ENCODE data around the gene TNNC2.

The TNNC2 gene

GRCh38 chr20:45780159-45780558 lies 47.0 kb downstream of the TNNC2 start:
- DNase-seq (ENCODE audit: low read depth): no peak

- DNase-seq (ENCODE audit: low read depth): no peak
Measured at GRCh38 chr20:45779011-45779915, 47.8 kb downstream of the TNNC2 start.

GRCh38 chr20:45776931-45777330 lies 50.2 kb downstream of the TNNC2 start:
- DNase-seq (ENCODE audit: low read depth): no peak

DNA sequence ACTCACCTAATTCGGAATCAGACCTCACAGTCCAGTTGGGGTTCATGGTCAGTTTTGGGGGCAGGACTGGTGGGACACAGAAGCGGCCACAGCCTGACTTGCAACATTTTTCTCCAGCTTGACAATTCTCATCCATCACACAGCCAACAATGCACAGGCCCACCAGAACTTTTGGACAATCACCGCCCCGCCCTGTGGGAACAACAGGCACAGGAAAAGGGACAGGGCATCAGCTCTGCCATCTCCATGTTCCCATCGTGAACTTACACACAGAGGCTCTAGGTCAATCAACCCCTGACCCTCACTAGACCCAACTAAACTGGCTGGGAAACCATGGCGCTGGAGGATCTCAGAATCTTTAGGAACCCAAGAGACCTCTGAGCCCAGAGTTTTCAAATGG lies 51.7 kb downstream of the TNNC2 start:
- no peak for DNase-seq (ENCODE audit: low read depth)

DNA sequence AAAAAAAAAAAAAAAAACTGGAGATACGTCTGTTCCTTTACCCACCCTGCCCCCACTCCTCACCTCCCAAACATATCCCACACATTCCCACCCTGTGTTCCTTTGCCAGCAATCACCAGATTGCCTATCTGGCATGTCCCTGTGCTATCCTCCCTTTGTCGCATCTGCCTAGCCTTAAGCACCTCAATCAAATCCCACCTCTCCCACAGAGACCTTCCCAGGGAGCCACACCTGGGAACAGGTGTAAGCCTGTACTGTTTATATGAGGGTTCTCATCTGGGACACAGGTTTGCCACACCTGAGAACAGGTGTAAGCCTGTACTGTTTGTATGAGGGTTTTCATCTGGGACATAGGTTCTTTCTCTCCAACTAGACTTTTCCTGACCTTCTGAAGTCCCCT lies 52.2 kb downstream of the TNNC2 start:
- DNase-seq (ENCODE audit: low read depth): no peak

Measured in T-helper 22 cell (primary cell).